ENCODE measurements around the gene GPR162.
"Not testable (repeated sequence)": the region's sequence is repeated elsewhere in the genome, so short reads cannot be mapped to it uniquely, and the experiment has no call there.

The GPR162 gene

GRCh38 chr12:6849976-6850560 lies 28.4 kb downstream of the GPR162 start:
- peak overlapping the region; percentile 92 for H3K4me3 ChIP-seq (ENCODE audit: low read length)
- no peak for DNase-seq (ENCODE audit: low read depth, low spot score)

GRCh38 chr12:6850796-6851152 lies 29.2 kb downstream of the GPR162 start:
- peak overlapping the region; percentile 92 for H3K4me3 ChIP-seq (ENCODE audit: low read length)

GRCh38 chr12:6851153-6851920 lies 29.7 kb downstream of the GPR162 start, which contains the start of gene CDCA3:
TSS of gene CDCA3 (minus strand) at chr12:6851286. CDS start at chr12:6850952, 334 bp downstream.
- DNase-seq (ENCODE audit: low read depth, low spot score), result peak; percentile 99
- H3K4me3 ChIP-seq (ENCODE audit: low read length), result peak within 1 kb of the TSS; percentile 92

More at GRCh38 chr12:6850796-6851152, 29.2 kb downstream of the GPR162 start:
- DNase-seq (ENCODE audit: low read depth, low spot score), result no peak

- DNase-seq (ENCODE audit: low read depth, low spot score), result peak; percentile 99
- peak within 1 kb of the TSS; percentile 92 for H3K4me3 ChIP-seq (ENCODE audit: low read length)
These were observed 30.5 kb downstream of the GPR162 start, which contains the start of gene USP5 for GRCh38 chr12:6851921-6852650. TSS of gene USP5 (plus strand) at chr12:6852150. CDS start at chr12:6852180, 30 bp downstream.

GRCh38 chr12:6852651-6853354 lies 31.2 kb downstream of the GPR162 start:
- DNase-seq (ENCODE audit: low read depth, low spot score), result peak; percentile 42
- H3K4me3 ChIP-seq (ENCODE audit: low read length), result peak overlapping the region; percentile 92

- peak overlapping the region; percentile 92; the same call in 1 of the 2 replicates for H3K4me3 ChIP-seq (ENCODE audit: low read length)
- no peak for DNase-seq (ENCODE audit: low read depth, low spot score)
These were observed 32.0 kb downstream of the GPR162 start for GRCh38 chr12:6853626-6854025.

- no peak overlapping the region for H3K4me3 ChIP-seq (ENCODE audit: low read length)
- DNase-seq (ENCODE audit: low read depth, low spot score), result no peak
These were observed 32.4 kb downstream of the GPR162 start for GRCh38 chr12:6854036-6854435.

- no peak for DNase-seq (ENCODE audit: low read depth, low spot score)
- H3K4me3 ChIP-seq (ENCODE audit: low read length), result no peak overlapping the region
These were observed 33.7 kb downstream of the GPR162 start for GRCh38 chr12:6855322-6855721.

GRCh38 chr12:6858799-6859198 lies 37.2 kb downstream of the GPR162 start:
- H3K4me3 ChIP-seq (ENCODE audit: low read length), result no peak overlapping the region
- DNase-seq (ENCODE audit: low read depth, low spot score), result no peak

- no peak for DNase-seq (ENCODE audit: low read depth, low spot score)
- no peak overlapping the region for H3K4me3 ChIP-seq (ENCODE audit: low read length)
These were observed 38.5 kb downstream of the GPR162 start for GRCh38 chr12:6860116-6860515.

- H3K4me3 ChIP-seq (ENCODE audit: low read length), result no peak overlapping the region
- no peak for DNase-seq (ENCODE audit: low read depth, low spot score)
These were observed 39.3 kb downstream of the GPR162 start for GRCh38 chr12:6860942-6861341.

GRCh38 chr12:6861391-6861790 lies 39.8 kb downstream of the GPR162 start:
- no peak overlapping the region for H3K4me3 ChIP-seq (ENCODE audit: low read length)
- no peak for DNase-seq (ENCODE audit: low read depth, low spot score)

- no peak overlapping the region for H3K4me3 ChIP-seq (ENCODE audit: low read length)
- no peak for DNase-seq (ENCODE audit: low read depth, low spot score)
These were observed 41.4 kb downstream of the GPR162 start for GRCh38 chr12:6863033-6863432.

GRCh38 chr12:6863586-6864321 lies 42.1 kb downstream of the GPR162 start:
- no peak overlapping the region for H3K4me3 ChIP-seq (ENCODE audit: low read length)

GRCh38 chr12:6865307-6865706 lies 43.7 kb downstream of the GPR162 start:
- not testable (repeated sequence) for DNase-seq (ENCODE audit: low read depth, low spot score); H3K4me3 ChIP-seq (ENCODE audit: low read length)

More at GRCh38 chr12:6863586-6864321, 42.1 kb downstream of the GPR162 start:
- no peak for DNase-seq (ENCODE audit: low read depth, low spot score)

GRCh38 chr12:6866163-6866919 lies 44.7 kb downstream of the GPR162 start:
- H3K4me3 ChIP-seq (ENCODE audit: low read length), result no peak overlapping the region
- DNase-seq (ENCODE audit: low read depth, low spot score), result no peak

GRCh38 chr12:6866920-6867412 lies 45.3 kb downstream of the GPR162 start:
- H3K4me3 ChIP-seq (ENCODE audit: low read length), result peak overlapping the region; percentile 95
- DNase-seq (ENCODE audit: low read depth, low spot score), result no peak
